Astrocyte (in vitro differentiated cells and primary cell): ENCODE data around the gene SERPINA10. TPM values are rescaled to one million over a fixed set of nuclear protein-coding genes. Genes with fewer than 3 reads are reported as not detected.

Experiments used
- DNase-seq: peaks from one replicate; pipeline ENCODE4 v3.0.0-alpha.2; 2010; ENCODE audit warnings: low read depth
- FAIRE-seq: peaks from 2 replicates; lab custom pipeline; 2011; peaks lifted over from hg19 to GRCh38; lab: Jason Lieb, UNC
- H2AFZ ChIP-seq: 2 replicates; pipeline ENCODE4 v1.6.0; 2012; ENCODE audit warnings: low read depth, low read length, inconsistent platforms
- H3K27ac ChIP-seq: 2 replicates; pipeline ENCODE4 v1.5.1; 2011; ENCODE audit warnings: low read depth, low read length, inconsistent platforms
- H3K27me3 ChIP-seq: 2 replicates; pipeline ENCODE4 v1.6.0; 2011; ENCODE audit warnings: low read length, inconsistent platforms; ENCODE audit not compliant: insufficient read depth
- H3K36me3 ChIP-seq: 2 replicates; pipeline ENCODE4 v1.5.1; 2011; ENCODE audit warnings: low read length, inconsistent platforms; ENCODE audit not compliant: insufficient read depth
- H3K4me1 ChIP-seq: 2 replicates; pipeline ENCODE4 v1.5.1; 2011; ENCODE audit warnings: low read length, inconsistent platforms; ENCODE audit not compliant: insufficient read depth
- H3K4me2 ChIP-seq: 2 replicates; pipeline ENCODE4 v1.6.0; 2012; ENCODE audit warnings: low read length, inconsistent platforms
- H3K4me3 ChIP-seq: 2 replicates; pipeline ENCODE4 v1.5.1; 2011; ENCODE audit warnings: low read depth, mild to moderate bottlenecking, low read length, inconsistent platforms; ENCODE audit not compliant: insufficient read depth
- H3K79me2 ChIP-seq: 2 replicates; pipeline ENCODE4 v1.6.0; 2012; ENCODE audit warnings: mild to moderate bottlenecking, low read length, inconsistent platforms; ENCODE audit not compliant: insufficient read depth
- H3K9ac ChIP-seq: 2 replicates; pipeline ENCODE4 v1.6.0; 2012; ENCODE audit warnings: mild to moderate bottlenecking, low read length, inconsistent platforms
- H3K9me3 ChIP-seq: 2 replicates; pipeline ENCODE4 v1.5.1; 2012; ENCODE audit warnings: low read depth, mild to moderate bottlenecking, low read length, inconsistent platforms; ENCODE audit not compliant: insufficient read depth
- H4K20me1 ChIP-seq: 2 replicates; pipeline ENCODE4 v1.6.0; 2012; ENCODE audit warnings: low read length, inconsistent platforms; ENCODE audit not compliant: insufficient read depth
- H3K27ac Mint-ChIP-seq: one replicate; pipeline ENCODE4 v1.8.0; 2021; ENCODE audit warnings: mild to moderate bottlenecking, mixed read lengths; ENCODE audit not compliant: unreplicated experiment
- H3K27me3 Mint-ChIP-seq: one replicate; pipeline ENCODE4 v1.8.0; 2021; ENCODE audit warnings: low read depth, mixed read lengths; ENCODE audit not compliant: unreplicated experiment
- H3K36me3 Mint-ChIP-seq: one replicate; pipeline ENCODE4 v1.8.0; 2021; ENCODE audit warnings: low read depth, mixed read lengths; ENCODE audit not compliant: unreplicated experiment
- H3K4me1 Mint-ChIP-seq: one replicate; pipeline ENCODE4 v1.8.0; 2021; ENCODE audit warnings: low read depth, mixed read lengths; ENCODE audit not compliant: unreplicated experiment
- H3K4me3 Mint-ChIP-seq: one replicate; pipeline ENCODE4 v1.8.0; 2021; ENCODE audit warnings: mild to moderate bottlenecking, moderate library complexity, mixed read lengths; ENCODE audit not compliant: unreplicated experiment
- H3K9me3 Mint-ChIP-seq: one replicate; pipeline ENCODE4 v1.8.0; 2021; ENCODE audit warnings: mild to moderate bottlenecking, mixed read lengths; ENCODE audit not compliant: unreplicated experiment
- CTCF ChIP-seq: IDR thresholded peaks from 2 replicates; pipeline ENCODE4 v1.5.1; 2011; ENCODE audit warnings: low read depth, mild to moderate bottlenecking, inconsistent platforms, low read length, moderate library complexity; ENCODE audit not compliant: insufficient read depth
- EZH2 ChIP-seq: IDR thresholded peaks from 2 replicates; pipeline ENCODE4 v1.6.1; 2012; ENCODE audit warnings: mild to moderate bottlenecking, low read length, inconsistent platforms; ENCODE audit not compliant: insufficient read depth
- total RNA-seq: library from RNA; stranded (reverse); gene quantifications from 2 replicates; pipeline ENCODE4 v1.2.1, GENCODE V29; 2021

SERPINA10 gene
- total RNA-seq, 1 donor from 2014 or later = not detected

GRCh38 chr14:94310248-94310647 is 17.2 kb upstream of the SERPINA10 start:
- H3K36me3 Mint-ChIP-seq = no peaks in the 10 kb centered on the region
- no peak overlapping the region for H3K4me3 Mint-ChIP-seq
- TF ChIP-seq CTCF = no peak
- no peak for TF ChIP-seq EZH2
- Histone ChIP-seq H2AFZ (no peak overlapping the region), H3K9me3 (peaks cover 3% of the 10 kb centered on the region), H3K27ac (no peak overlapping the region), H3K79me2 (no peaks in the 10 kb centered on the region), H3K4me3 (no peak overlapping the region), H3K36me3 (no peaks in the 10 kb centered on the region), H3K27me3 (no peaks in the 10 kb centered on the region), H3K4me1 (no peaks in the 10 kb centered on the region), H3K4me2 (no peak overlapping the region), H4K20me1 (no peaks in the 10 kb centered on the region), H3K9ac (no peak overlapping the region)
- peaks cover 16% of the 10 kb centered on the region for H3K9me3 Mint-ChIP-seq
- no peaks in the 10 kb centered on the region for H3K4me1 Mint-ChIP-seq
- FAIRE-seq (no peak), DNase-seq (no peak)
- H3K27me3 Mint-ChIP-seq = peaks cover 7% of the 10 kb centered on the region
- no peak overlapping the region for H3K27ac Mint-ChIP-seq

DNA sequence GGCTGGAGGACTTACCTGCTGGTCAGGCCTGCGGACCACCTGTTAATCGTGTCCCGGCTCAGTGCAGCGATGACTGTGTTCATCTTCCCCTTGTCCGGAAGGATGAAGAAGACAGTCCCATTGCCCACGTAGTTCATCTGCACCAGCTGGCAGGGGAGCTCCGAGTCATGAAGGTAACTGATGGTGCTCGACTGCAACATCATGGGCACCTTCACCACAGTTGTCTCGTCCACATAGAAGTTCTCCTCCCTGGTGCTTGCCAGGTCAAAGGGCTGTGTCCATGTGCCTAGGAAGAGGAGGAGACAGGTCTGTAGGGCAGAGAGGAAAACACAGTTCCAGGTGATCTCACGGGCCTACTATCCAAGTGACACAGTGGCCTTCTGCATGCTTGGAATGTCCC is 16.7 kb upstream of the SERPINA10 start:
- FAIRE-seq = no peak

More for the DNA sequence above, 16.7 kb upstream of the SERPINA10 start:
- peaks cover 7% of the 10 kb centered on the region for H3K27me3 Mint-ChIP-seq
- TF ChIP-seq EZH2 = no peak
- no peak for TF ChIP-seq CTCF
- no peak overlapping the region for H3K4me2 ChIP-seq
- no peak overlapping the region for H3K27ac ChIP-seq
- no peak overlapping the region for H3K4me3 ChIP-seq
- no peak overlapping the region for H3K4me3 Mint-ChIP-seq
- H3K9me3 Mint-ChIP-seq = peaks cover 16% of the 10 kb centered on the region
- H4K20me1 ChIP-seq = no peaks in the 10 kb centered on the region
- H3K9ac ChIP-seq = no peak overlapping the region
- H3K4me1 ChIP-seq = no peaks in the 10 kb centered on the region
- H3K36me3 Mint-ChIP-seq = no peaks in the 10 kb centered on the region
- no peaks in the 10 kb centered on the region for H3K4me1 Mint-ChIP-seq
- no peak overlapping the region for H3K27ac Mint-ChIP-seq
- H3K27me3 ChIP-seq = no peaks in the 10 kb centered on the region
- DNase-seq = no peak
- peaks cover 3% of the 10 kb centered on the region for H3K9me3 ChIP-seq
- H3K79me2 ChIP-seq = no peaks in the 10 kb centered on the region
- H2AFZ ChIP-seq = no peak overlapping the region
- no peaks in the 10 kb centered on the region for H3K36me3 ChIP-seq
